Astrocyte of the spinal cord (primary cell): ENCODE measurements around the gene OR6P1.

Experiments
- DNase-seq: peaks from one replicate; pipeline ENCODE4 v3.0.0; 2011; ENCODE audit warnings: low read depth, low spot score
- H3K4me3 ChIP-seq: 2 replicates; pipeline ENCODE4 v1.5.1; 2011; ENCODE audit warnings: low read depth, mild to moderate bottlenecking, low read length, moderate library complexity
- in situ Hi-C: cut with HindIII; loops from 2 replicates; pipeline ENCODE4 v1.10.0; 2017; ENCODE audit warnings: low sequenced_read_pairs
- TF ChIP-seq, protein P1 (sequence below): IDR thresholded peaks from 2 replicates; pipeline ENCODE4 v1.5.1; 2012; ENCODE audit warnings: low read depth, mild to moderate bottlenecking, low read length, inconsistent platforms

OR6P1 gene

GRCh38 chr1:158559696-158560095, 10.7 kb downstream of the OR6P1 start:
- DNase-seq, result no peak
- in situ Hi-C loops, result no loop called here
- no peak overlapping the region for H3K4me3 ChIP-seq
- TF ChIP-seq, protein P1, sequence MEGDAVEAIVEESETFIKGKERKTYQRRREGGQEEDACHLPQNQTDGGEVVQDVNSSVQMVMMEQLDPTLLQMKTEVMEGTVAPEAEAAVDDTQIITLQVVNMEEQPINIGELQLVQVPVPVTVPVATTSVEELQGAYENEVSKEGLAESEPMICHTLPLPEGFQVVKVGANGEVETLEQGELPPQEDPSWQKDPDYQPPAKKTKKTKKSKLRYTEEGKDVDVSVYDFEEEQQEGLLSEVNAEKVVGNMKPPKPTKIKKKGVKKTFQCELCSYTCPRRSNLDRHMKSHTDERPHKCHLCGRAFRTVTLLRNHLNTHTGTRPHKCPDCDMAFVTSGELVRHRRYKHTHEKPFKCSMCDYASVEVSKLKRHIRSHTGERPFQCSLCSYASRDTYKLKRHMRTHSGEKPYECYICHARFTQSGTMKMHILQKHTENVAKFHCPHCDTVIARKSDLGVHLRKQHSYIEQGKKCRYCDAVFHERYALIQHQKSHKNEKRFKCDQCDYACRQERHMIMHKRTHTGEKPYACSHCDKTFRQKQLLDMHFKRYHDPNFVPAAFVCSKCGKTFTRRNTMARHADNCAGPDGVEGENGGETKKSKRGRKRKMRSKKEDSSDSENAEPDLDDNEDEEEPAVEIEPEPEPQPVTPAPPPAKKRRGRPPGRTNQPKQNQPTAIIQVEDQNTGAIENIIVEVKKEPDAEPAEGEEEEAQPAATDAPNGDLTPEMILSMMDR, result no peak

GRCh38 chr1:158554352-158554751, 16.0 kb downstream of the OR6P1 start, which contains the start of gene OR6Y1:
Gene OR6Y1, minus strand, starts transcription at chr1:158554405. Its CDS starts 6,300 bp downstream, at chr1:158548105.
- DNase-seq, result no peak
- H3K4me3 ChIP-seq, result no peak within 1 kb of the TSS
- TF ChIP-seq, protein P1, result no peak
- in situ Hi-C loops, result no loop called here

GRCh38 chr1:158552296-158552695, 18.1 kb downstream of the OR6P1 start:
- TF ChIP-seq, protein P1, result no peak
- DNase-seq, result no peak
- no peak overlapping the region for H3K4me3 ChIP-seq
- in situ Hi-C loops, result no loop called here

GRCh38 chr1:158547533-158547932, 22.8 kb downstream of the OR6P1 start:
- TF ChIP-seq, protein P1, result no peak
- no peak for DNase-seq
- in situ Hi-C loops, result no loop called here
- no peak overlapping the region for H3K4me3 ChIP-seq

DNA sequence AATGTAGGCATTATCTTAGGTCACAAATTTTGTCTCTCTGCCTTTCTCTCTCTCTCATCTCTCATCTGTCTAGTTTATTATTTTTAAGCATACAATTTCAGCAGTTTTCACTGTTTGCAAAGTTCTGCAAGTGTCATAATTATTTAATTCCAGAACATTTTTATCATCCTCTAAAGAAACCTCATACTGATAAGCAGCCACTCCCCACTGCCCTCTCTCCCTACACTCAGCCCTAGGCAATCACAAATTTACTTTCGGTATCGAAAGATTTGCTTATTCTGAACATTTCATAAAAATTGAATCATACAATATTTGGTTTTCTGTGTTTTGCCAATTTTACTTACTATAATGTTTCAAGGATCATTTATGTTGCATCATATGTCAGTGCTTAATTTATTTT, 32.8 kb downstream of the OR6P1 start:
- TF ChIP-seq, protein P1, result no peak
- DNase-seq, result no peak
- in situ Hi-C loops, result no loop called here
- no peak overlapping the region for H3K4me3 ChIP-seq

DNA sequence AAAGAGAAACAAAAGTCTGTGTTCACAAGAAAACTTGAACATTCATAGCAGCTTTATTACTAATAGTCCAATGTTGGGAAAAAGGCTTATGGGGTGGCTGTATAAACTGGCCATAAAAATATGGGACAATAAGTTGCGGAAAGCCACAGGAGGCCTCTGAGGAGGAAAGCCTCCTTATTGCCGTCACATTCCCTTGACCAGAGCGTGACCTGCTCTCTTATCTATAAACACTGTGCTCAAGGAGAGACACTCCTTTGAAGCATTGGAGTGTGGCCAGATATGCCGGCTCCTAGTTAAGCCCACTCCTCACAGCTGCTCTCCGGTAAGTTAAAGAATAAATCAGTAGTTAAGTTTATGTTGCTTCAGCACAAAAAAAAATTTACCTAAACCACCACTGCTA, 35.9 kb downstream of the OR6P1 start:
- no peak for DNase-seq
- TF ChIP-seq, protein P1, result no peak
- in situ Hi-C loops, result no loop called here
- H3K4me3 ChIP-seq, result no peak overlapping the region
